Osteoblast (primary cell): ENCODE data around the gene EYA4. TPM values are rescaled to one million over a fixed set of nuclear protein-coding genes. Genes with fewer than 3 reads are reported as not detected.

Experiments used
- DNase-seq: peaks from one replicate; pipeline ENCODE4 v3.0.0; 2011; ENCODE audit warnings: low spot score, mixed read lengths; ENCODE audit not compliant: insufficient read length; ENCODE audit errors: missing footprints
- H2AFZ ChIP-seq: 2 replicates; pipeline ENCODE4 v1.6.0; 2011; ENCODE audit warnings: mild to moderate bottlenecking, low read length
- H3K27ac ChIP-seq: 2 replicates; pipeline ENCODE4 v1.5.1; 2011; ENCODE audit warnings: mild to moderate bottlenecking, low read depth, low read length, moderate library complexity
- H3K27me3 ChIP-seq: 2 replicates; pipeline ENCODE4 v1.6.0; 2012; ENCODE audit warnings: mild to moderate bottlenecking, control low read depth, inconsistent platforms, low read length, moderate library complexity; ENCODE audit not compliant: insufficient read depth
- H3K36me3 ChIP-seq: 2 replicates; pipeline ENCODE4 v1.5.1; 2011; ENCODE audit warnings: mild to moderate bottlenecking, low read length, control low read depth, moderate library complexity; ENCODE audit not compliant: insufficient read depth
- H3K4me1 ChIP-seq: 2 replicates; pipeline ENCODE4 v1.5.1; 2011; ENCODE audit warnings: mild to moderate bottlenecking, low read length, control low read depth, moderate library complexity; ENCODE audit not compliant: insufficient read depth
- H3K4me2 ChIP-seq: 2 replicates; pipeline ENCODE4 v1.6.0; 2011; ENCODE audit warnings: mild to moderate bottlenecking, low read length; ENCODE audit not compliant: insufficient read depth
- H3K4me3 ChIP-seq: fragments of 200-600 bp; sonication (generic); 3 replicates; pipeline ENCODE4 v1.5.1; 2012; ENCODE audit warnings: mild to moderate bottlenecking, low read length, inconsistent platforms; ENCODE audit not compliant: insufficient read depth
- H3K79me2 ChIP-seq: 2 replicates; pipeline ENCODE4 v1.6.0; 2012; ENCODE audit warnings: mild to moderate bottlenecking, low read length, control low read depth, inconsistent platforms; ENCODE audit not compliant: insufficient read depth
- H3K9me3 ChIP-seq: 2 replicates; pipeline ENCODE4 v1.5.1; 2011; ENCODE audit warnings: low read depth, low read length, control low read depth
- H4K20me1 ChIP-seq: 2 replicates; pipeline ENCODE4 v1.6.0; 2012; ENCODE audit warnings: mild to moderate bottlenecking, low read length, control low read depth; ENCODE audit not compliant: insufficient read depth
- total RNA-seq: library from RNA; depleted of rRNA; stranded (reverse); fragments of >200 nt; gene quantifications from 2 replicates; pipeline ENCODE4 v1.2.3, GENCODE V29; 2012
- TF ChIP-seq, protein P1 (sequence below): IDR thresholded peaks from 2 replicates; pipeline ENCODE4 v1.5.1; 2011; ENCODE audit warnings: mild to moderate bottlenecking, low read depth, low read length, moderate library complexity; ENCODE audit errors: extremely low read depth

EYA4 gene
- total RNA-seq, 1 donor, result 35.5 TPM

DNA sequence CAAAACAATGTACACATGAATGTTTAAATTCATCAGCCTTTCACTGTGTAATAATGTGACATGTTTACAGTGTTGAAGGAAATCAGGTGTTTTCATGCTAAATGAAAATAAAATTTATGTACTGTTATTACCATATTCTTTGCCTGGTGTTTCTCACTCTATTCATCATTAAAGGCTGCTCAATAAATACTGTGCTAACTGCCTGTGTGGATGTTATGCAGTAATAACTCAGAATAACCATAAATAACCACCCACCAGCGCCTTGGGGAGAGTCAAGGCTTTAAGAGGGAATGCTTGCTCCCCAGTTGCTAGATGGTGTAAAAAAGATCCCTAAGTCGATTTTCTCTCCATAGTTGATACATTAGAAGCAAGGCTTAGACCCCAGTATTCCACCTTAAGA, 299.9 kb downstream of the EYA4 start:
- TF ChIP-seq, protein P1, sequence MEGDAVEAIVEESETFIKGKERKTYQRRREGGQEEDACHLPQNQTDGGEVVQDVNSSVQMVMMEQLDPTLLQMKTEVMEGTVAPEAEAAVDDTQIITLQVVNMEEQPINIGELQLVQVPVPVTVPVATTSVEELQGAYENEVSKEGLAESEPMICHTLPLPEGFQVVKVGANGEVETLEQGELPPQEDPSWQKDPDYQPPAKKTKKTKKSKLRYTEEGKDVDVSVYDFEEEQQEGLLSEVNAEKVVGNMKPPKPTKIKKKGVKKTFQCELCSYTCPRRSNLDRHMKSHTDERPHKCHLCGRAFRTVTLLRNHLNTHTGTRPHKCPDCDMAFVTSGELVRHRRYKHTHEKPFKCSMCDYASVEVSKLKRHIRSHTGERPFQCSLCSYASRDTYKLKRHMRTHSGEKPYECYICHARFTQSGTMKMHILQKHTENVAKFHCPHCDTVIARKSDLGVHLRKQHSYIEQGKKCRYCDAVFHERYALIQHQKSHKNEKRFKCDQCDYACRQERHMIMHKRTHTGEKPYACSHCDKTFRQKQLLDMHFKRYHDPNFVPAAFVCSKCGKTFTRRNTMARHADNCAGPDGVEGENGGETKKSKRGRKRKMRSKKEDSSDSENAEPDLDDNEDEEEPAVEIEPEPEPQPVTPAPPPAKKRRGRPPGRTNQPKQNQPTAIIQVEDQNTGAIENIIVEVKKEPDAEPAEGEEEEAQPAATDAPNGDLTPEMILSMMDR, result no peak
- Histone ChIP-seq H3K27me3 (no peaks in the 10 kb centered on the region), H3K36me3 (no peaks in the 10 kb centered on the region), H3K27ac (no peak overlapping the region), H3K4me2 (no peak overlapping the region), H4K20me1 (no peaks in the 10 kb centered on the region), H3K79me2 (no peaks in the 10 kb centered on the region), H3K9me3 (no peaks in the 10 kb centered on the region), H2AFZ (no peak overlapping the region), H3K4me1 (peaks cover 3% of the 10 kb centered on the region), H3K4me3 (no peak overlapping the region)
- no peak for DNase-seq

DNA sequence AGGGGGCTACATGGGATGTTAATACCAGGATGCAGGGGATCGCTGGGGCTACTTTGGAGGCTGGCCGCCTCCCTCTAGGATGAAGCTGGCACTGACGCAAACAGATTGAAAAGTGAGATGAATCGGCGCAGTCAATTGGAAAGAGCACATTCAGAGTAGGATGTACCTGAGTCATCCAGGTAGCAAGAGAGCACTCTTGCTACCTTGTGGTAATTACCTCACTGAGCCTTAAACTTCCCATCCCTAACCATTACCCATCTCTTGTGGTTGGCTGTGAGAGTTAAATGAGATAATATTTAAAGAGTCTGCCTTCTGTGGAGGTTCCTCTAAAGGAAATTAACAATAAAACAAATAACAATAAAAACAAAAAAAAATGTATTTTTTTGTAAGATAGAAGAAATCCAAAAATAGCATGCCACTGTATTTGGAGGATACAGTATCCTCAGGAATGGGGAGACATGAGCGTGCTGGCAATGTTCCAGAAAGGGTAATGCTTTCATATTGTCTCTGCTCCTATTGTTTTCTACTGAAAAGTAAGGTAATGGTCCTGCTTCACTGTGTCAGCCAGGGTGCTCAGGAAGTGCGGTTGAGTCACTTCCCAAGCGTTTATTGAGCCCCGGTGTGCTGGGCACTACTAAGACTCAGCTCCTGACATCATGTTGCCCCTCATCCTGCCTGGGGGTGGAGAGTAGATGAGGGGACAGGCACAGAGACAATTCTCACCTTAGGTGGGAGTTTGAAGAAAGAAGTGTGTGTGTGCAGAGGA, 301.1 kb downstream of the EYA4 start:
- no peak overlapping the region for H3K4me3 ChIP-seq
- H4K20me1 ChIP-seq, result no peaks in the 10 kb centered on the region
- peak; percentile 26 for DNase-seq
- no peaks in the 10 kb centered on the region for H3K79me2 ChIP-seq
- H3K27ac ChIP-seq, result no peak overlapping the region
- peaks cover 6% of the 10 kb centered on the region for H3K4me1 ChIP-seq
- TF ChIP-seq, protein P1, result no peak
- no peaks in the 10 kb centered on the region for H3K9me3 ChIP-seq
- H2AFZ ChIP-seq, result no peak overlapping the region
- H3K36me3 ChIP-seq, result no peaks in the 10 kb centered on the region
- no peak overlapping the region for H3K4me2 ChIP-seq
- no peaks in the 10 kb centered on the region for H3K27me3 ChIP-seq

DNA sequence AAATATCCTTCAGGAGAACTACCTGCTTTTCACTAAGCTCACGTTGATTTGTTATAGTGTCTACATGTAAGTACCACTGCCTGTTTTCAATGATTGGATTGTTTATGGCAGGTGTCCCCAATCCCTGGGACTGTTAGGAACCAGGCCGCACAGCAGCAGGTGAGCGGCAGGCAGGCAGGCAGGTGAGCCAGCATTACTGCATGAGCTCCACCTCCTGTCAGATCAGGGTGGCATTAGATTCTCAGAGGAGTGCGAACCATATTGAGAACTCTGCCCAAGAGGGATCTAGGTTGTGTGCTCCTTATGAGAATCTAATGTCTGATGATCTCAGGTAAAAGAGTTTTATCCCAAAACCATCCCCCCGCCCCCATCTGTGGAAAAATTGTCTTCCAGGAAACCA, 303.3 kb downstream of the EYA4 start:
- H3K4me3 ChIP-seq, result no peak overlapping the region
- H3K4me1 ChIP-seq, result peaks cover 15% of the 10 kb centered on the region
- H2AFZ ChIP-seq, result no peak overlapping the region
- TF ChIP-seq, protein P1, result no peak
- no peak for DNase-seq
- H3K36me3 ChIP-seq, result no peaks in the 10 kb centered on the region
- H4K20me1 ChIP-seq, result no peaks in the 10 kb centered on the region
- no peak overlapping the region for H3K27ac ChIP-seq
- no peaks in the 10 kb centered on the region for H3K79me2 ChIP-seq
- no peaks in the 10 kb centered on the region for H3K27me3 ChIP-seq
- no peak overlapping the region for H3K4me2 ChIP-seq
- H3K9me3 ChIP-seq, result no peaks in the 10 kb centered on the region

DNA sequence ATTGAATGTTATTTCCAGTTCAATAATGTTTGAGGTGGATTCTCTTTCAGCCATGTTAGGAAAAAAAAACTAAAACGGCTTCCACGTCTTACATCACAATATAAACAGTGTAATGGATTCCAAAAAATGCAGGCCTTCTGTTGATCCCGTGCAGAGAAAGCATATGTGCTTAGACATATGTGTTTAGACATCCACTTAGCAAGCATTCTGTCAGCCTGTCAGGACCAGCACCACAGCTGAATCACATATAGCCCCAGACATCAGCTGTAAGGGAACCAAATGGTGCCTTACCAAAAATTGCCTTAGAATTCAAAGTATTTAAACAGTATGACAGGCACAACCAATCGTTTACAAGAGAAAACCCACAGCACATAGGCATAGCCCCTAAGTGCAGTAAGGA, 304.9 kb downstream of the EYA4 start:
- Histone ChIP-seq H2AFZ (peak overlapping the region; percentile 43), H3K9me3 (no peaks in the 10 kb centered on the region), H3K4me3 (no peak overlapping the region), H3K4me2 (no peak overlapping the region), H4K20me1 (no peaks in the 10 kb centered on the region), H3K27ac (no peak overlapping the region), H3K4me1 (peaks cover 16% of the 10 kb centered on the region), H3K27me3 (no peaks in the 10 kb centered on the region), H3K79me2 (no peaks in the 10 kb centered on the region), H3K36me3 (no peaks in the 10 kb centered on the region)
- DNase-seq, result peak; percentile 65
- TF ChIP-seq, protein P1, result no peak
